Eye (tissue), 1 donor: ENCODE measurements around the gene LRRK1.
A peak's percentile ranks its signal among the peaks of the same experiment; 100 is the strongest.

Source experiments
- DNase-seq: peaks from one replicate; pipeline ENCODE4 v3.0.0-alpha.2; 2015

Gene LRRK1

GRCh38 chr15:100918034-100918689, 995 bp upstream of the LRRK1 start:
- peak; percentile 90 for DNase-seq

GRCh38 chr15:100919481-100920405, 586 bp downstream of the LRRK1 start:
- peak; percentile 68 for DNase-seq

GRCh38 chr15:100920516-100921135, 1.5 kb downstream of the LRRK1 start:
- DNase-seq: no peak

DNA sequence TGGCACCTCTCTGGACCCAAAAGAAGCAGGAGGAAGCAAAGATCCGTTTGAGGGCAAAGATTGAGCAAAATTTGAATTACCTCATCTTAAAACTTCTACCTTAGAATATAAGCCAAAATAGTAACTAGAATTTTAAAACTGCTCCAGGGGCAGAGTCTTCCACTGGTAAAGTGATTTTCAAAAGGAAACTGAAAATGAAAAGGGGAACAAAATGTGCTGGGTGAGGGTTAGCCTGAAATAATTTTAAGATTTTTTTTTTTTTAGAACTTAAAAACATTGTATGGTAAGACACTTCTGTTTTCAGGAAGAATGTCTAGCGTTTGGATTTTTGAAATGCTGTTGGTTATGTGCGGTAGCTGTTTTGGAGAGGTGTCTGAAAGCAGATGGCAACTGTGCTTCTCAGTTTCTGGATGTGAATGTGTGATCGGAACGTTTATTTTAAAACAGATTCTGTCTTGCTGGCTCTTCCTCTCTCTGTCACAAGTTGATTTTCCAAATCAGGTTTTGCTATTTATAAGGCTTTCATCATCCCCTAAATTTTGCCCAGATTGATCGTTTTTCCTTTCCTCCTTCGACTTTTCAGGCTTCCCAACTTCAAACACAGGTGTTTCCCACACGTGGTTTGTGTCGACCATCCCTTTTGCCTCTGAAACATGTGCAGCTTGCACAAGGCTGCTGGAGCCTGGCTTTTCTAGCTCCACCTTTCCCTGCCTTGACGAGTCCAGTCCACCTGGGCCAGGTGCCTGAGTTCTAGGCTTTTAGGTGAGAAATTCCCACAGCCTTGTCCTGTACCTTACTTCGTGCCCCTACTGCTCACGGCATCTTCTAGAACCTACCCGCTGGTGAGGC, 3.3 kb downstream of the LRRK1 start:
- no peak for DNase-seq

- no peak for DNase-seq
Measured at GRCh38 chr15:100923076-100923475, 3.9 kb downstream of the LRRK1 start.

- no peak for DNase-seq
Measured at GRCh38 chr15:100923902-100924301, 4.7 kb downstream of the LRRK1 start.

GRCh38 chr15:100924436-100924835, 5.3 kb downstream of the LRRK1 start:
- no peak for DNase-seq

DNA sequence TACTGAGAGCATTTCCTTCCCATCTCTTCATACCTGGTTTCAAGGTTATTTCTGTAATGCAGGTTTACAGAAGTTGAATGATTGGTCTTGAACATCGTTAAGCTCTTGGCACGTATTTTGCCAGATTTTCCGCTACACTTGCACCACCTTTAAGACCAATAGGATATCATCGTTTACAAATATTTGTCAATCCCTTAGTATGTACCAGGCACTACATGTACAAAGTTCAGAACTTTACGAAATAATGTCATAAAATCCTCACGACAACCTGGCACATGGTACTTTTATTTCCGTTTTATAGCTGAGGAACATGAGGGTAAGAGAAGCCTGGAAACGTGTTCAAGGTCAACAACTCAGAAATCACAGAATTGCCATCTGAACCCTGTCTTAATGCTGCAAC, 6.3 kb downstream of the LRRK1 start:
- no peak for DNase-seq

DNA sequence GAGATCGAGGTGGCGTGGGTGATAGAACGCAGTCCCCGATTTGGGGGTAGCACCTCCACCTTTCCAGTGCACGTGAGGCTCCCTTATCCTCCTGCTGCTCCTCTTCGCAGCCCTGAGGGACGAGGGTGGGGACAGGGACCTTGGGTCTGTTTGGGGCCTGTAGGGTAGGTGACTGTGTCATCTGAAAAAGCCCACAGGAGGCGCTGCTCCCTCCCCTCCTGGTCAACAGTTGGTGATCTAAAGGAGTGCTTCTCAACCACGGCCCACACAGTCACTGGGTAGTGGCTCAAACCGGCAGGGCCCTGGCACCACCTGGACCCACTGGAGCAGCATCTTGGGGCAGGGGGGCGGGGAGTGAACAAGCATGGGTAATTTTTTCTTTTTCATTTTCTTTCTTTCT, 7.1 kb downstream of the LRRK1 start:
- DNase-seq: no peak

DNA sequence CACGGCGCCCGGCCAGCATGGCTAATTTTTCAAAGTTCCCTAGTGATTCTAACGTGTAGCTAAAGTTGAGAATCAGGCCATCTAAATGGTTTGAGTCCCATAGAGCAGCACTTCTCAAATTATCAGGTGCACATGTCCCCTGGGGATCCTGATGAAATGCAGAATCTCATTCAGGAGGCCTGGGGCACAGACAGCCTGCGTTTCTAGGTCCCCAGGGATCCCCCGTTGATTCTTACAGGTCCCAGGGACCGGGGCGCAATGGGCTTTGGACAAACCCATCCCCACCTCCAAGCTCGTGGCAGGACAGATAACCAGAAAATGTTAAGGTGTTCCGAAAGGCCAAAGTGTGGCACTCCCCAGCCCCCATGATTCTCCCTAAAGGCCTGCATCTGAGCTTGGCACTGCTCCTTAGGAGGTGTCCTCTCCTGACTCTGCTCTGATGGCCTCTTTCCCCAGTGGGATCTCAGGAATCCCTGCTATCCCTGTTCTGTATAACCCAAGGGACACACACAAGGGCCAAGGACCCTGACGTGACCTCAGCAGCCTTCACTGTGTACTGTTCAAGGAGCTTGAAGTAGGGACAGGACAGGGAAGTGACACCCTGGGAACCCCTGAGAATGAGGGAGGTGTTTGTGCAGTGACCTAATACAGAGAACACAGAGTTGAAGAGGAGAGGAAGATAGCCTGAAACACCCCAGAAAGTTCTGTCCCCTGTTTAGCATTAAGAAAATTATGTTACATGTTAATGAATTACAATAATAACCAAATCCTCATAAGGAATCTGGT, 8.0 kb downstream of the LRRK1 start:
- no peak for DNase-seq

DNA sequence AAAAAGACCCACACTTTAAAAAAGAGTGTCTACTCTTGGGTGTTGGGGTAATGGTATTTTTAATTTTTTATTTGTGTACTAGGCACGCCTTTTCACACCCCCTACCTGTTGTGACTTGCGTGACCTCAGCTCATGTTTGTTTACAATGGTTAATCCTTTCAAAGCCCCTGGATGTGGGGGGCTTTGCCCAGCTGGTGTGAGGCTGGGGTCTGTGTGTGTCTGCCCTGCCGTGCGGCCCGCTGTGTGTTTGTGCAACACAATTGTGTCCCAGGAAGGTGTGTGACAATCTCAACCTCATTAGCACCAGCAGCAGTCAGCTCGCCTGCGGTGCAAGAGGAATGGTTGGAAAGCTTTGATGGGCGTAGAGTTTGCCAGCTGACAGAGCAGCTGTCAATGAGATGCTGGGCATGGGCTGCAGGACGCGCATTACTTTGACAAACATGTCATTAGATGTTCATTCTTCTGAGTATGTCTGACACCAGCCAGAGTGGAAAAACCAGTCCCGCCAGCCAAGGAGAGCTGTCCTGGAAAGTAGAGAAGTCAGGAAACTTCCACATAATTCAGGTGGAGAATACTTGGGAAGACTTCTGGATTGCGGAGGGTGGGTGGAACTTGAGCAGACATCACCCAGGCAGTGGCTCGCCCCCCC, 9.6 kb downstream of the LRRK1 start:
- peak; percentile 82 for DNase-seq

DNA sequence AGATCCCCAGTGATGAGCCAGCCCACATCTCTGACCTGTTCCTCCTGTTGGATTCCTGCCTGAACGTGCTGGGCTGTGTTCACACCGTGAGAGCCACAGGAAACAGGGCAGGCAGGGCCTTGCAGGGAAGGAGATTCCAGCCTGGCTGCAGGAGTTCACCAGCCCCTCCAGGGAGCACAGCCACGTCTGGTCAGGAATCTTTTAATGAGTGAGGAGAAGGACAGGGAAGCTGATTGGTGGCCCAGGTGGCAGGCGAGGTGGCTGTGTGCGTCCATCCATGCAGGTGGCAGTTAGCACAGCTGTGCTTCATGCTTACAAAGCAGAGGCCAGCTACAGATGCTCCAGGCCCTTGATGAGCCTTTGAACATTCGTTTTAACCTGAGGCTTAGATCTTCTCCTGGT, 10.5 kb downstream of the LRRK1 start:
- DNase-seq: peak; percentile 80

DNA sequence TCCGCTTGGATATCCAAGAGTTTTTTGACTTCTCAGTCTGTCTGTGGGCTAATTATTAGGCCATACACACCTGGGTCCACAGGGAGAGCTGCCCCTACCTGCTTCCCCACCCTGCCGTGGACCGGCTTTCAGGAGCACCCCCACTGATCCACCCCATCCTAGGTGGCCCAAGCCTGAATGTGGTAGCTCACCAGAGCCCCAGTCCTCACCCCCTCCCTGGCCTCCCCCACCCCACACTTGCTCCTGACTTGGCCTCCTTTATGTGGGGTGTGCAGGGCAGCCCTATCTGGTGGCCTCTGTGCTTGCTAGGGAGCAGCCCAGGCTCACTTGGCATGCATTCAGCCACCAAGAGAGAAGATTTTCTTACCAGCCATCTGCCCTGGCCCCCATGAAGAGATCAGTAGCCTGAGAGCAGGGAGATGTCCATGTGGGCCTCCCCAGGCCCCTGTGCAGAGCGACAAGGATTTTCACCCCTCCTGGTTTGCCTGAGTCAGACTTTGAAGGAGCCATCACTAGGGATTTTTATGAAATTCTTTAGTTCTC, 11.2 kb downstream of the LRRK1 start:
- DNase-seq: no peak

DNA sequence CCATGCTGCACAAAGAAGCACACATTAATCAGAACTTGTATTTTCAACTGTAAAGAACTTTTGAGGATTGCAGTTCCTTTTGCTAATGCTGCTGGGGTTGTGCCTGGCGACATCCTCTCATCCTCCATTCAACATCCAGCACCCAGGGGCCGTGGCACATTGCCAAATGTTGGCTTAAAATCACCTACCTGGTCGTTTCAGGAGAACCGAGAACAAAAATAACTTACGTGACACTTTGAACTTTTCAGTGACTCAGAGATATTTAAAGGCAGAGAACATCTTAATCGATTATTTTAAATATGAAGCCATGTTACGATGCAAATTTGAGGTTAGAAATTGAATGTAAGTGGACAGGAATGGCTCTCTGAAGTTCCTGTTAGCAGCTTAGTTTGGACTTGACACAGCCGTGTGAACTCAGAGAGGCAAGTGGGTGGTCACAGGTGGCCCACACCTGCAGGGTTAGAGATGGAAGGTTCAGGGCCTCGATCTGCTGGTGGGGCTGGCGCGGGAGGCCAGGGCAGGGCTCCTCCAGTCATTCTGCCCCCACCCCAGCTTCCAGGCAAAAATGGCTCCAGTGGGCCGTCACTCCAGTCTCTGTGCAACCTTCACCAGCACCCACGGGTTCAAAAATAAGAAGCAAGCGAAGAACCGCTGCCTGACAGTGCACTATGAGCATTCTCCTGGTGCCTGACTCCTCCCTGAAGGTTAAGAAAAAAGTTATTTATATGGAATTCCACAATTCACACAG, 12.2 kb downstream of the LRRK1 start:
- DNase-seq: no peak

GRCh38 chr15:100932676-100933348, 13.7 kb downstream of the LRRK1 start:
- DNase-seq: no peak

DNA sequence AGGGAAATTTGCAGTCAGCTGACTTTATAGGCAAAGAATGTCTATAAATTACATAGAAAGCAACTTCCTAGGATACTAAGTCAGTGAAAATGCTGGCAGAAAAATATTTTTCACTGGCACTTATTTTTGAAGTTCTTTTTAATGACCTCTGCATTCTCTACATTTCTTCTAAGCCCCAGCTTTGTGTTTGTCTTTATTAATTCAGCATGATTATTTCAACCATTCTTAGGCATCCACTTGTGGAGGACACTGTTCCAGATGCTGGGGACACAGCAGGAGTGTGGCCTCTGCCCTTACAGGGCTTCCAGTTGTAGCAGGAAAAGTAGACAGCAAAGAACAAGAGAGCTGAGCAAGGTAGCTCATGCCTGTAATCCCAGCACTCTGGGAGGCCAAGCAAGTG, 15.0 kb downstream of the LRRK1 start:
- DNase-seq: no peak

DNA sequence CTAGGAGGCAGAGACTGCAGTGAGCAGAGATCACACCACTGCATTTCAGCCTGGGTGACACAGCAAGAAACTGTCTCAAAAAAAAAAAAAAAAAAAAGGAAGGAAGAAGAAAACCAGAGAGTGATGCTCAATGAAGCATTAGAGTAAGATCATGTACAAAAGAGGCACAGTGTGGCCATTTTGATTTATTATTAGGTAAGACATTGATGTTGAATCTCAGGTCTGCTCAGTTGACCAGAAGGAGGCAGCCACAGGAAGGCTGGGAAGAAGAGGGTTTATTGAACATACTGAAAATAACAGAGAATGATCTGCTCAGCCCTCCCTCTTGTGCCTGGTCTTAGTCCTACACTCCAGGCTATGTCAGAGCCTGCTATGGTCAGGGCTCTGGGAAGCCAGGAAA, 15.6 kb downstream of the LRRK1 start:
- no peak for DNase-seq

- DNase-seq: no peak
Measured at GRCh38 chr15:100937171-100937570, 18.0 kb downstream of the LRRK1 start.

GRCh38 chr15:100939791-100940190, 20.6 kb downstream of the LRRK1 start:
- DNase-seq: no peak
